ENCODE measurements around the gene ARHGDIB.

ARHGDIB gene

GRCh38 chr12:14984036-14984435 is 22.6 kb upstream of the ARHGDIB start:
- no peak for TF ChIP-seq REST (IDR thresholded peaks at IDR 0.05; ENCODE audit: insufficient replicate concordance, low read depth)
- TF ChIP-seq CTCF (IDR thresholded peaks at IDR 0.05; ENCODE audit: insufficient read depth, low read length) = no peak
- no peak for TF ChIP-seq POLR2AphosphoS5 (IDR thresholded peaks at IDR 0.05; ENCODE audit: low read depth)
- TF ChIP-seq GABPA (IDR thresholded peaks at IDR 0.05; ENCODE audit: low read depth) = no peak
- no peak for TF ChIP-seq SPI1 (IDR thresholded peaks at IDR 0.05; ENCODE audit: borderline replicate concordance, low read depth)
- Histone ChIP-seq H3K4me3 (replicated peaks; ENCODE audit: insufficient read depth, low read length) (no peak overlapping the region), H3K27ac (replicated peaks) (peak overlapping the region; percentile 90), H3K27me3 (ENCODE audit: insufficient read depth, poor library complexity, severe bottlenecking) (no peaks in the 10 kb centered on the region)
- DNase-seq (ENCODE audit: low read depth in 1 of 2, low spot score in 1 of 2) = no peak

- Histone ChIP-seq H3K27ac (replicated peaks) (peak overlapping the region; percentile 90), H3K4me3 (replicated peaks; ENCODE audit: insufficient read depth, low read length) (peak overlapping the region; percentile 5; the same call in 1 of the 2 replicates), H3K27me3 (ENCODE audit: insufficient read depth, poor library complexity, severe bottlenecking) (no peaks in the 10 kb centered on the region)
- DNase-seq (ENCODE audit: low read depth in 1 of 2, low spot score in 1 of 2) = peak in 1 of 2 experiments; percentile 80
- TF ChIP-seq CTCF (IDR thresholded peaks at IDR 0.05; ENCODE audit: insufficient read depth, low read length) (no peak), GABPA (IDR thresholded peaks at IDR 0.05; ENCODE audit: low read depth) (0 out of 2 replicates have a peak, but pooled peaks have one; percentile 4)
Observed at GRCh38 chr12:14982991-14983390, 21.6 kb upstream of the ARHGDIB start.

GRCh38 chr12:14982562-14982961 is 21.2 kb upstream of the ARHGDIB start:
- TF ChIP-seq REST (IDR thresholded peaks at IDR 0.05; ENCODE audit: insufficient replicate concordance, low read depth) = no peak
- TF ChIP-seq GABPA (IDR thresholded peaks at IDR 0.05; ENCODE audit: low read depth) = peak; percentile 31; the same call in 1 of the 2 replicates
- Histone ChIP-seq H3K4me3 (replicated peaks; ENCODE audit: insufficient read depth, low read length) (peak overlapping the region; percentile 28), H3K27ac (replicated peaks) (peak overlapping the region; percentile 90), H3K27me3 (ENCODE audit: insufficient read depth, poor library complexity, severe bottlenecking) (no peaks in the 10 kb centered on the region)
- peak; percentile 86 to 88 for DNase-seq (ENCODE audit: low read depth in 1 of 2, low spot score in 1 of 2)

- peak; percentile 95 to 97 for DNase-seq (ENCODE audit: low read depth in 1 of 2, low spot score in 1 of 2)
- peak overlapping the region; percentile 90 for H3K27ac ChIP-seq (replicated peaks)
- peak overlapping the region; percentile 53 for H3K4me3 ChIP-seq (replicated peaks; ENCODE audit: insufficient read depth, low read length)
- no peaks in the 10 kb centered on the region for H3K27me3 ChIP-seq (ENCODE audit: insufficient read depth, poor library complexity, severe bottlenecking)
- peak; percentile 52 for TF ChIP-seq REST (IDR thresholded peaks at IDR 0.05; ENCODE audit: insufficient replicate concordance, low read depth)
- no peak for TF ChIP-seq CTCF (IDR thresholded peaks at IDR 0.05; ENCODE audit: insufficient read depth, low read length)
- TF ChIP-seq GABPA (IDR thresholded peaks at IDR 0.05; ENCODE audit: low read depth) = no peak
- TF ChIP-seq POLR2AphosphoS5 (IDR thresholded peaks at IDR 0.05; ENCODE audit: low read depth) = peak; percentile 99
- peak; percentile 81; the same call in 1 of the 2 replicates for TF ChIP-seq SPI1 (IDR thresholded peaks at IDR 0.05; ENCODE audit: borderline replicate concordance, low read depth)
Observed at GRCh38 chr12:14981049-14981448, 19.6 kb upstream of the ARHGDIB start.
